WTC11 (cell line): Measurements from ENCODE around the gene NPIPB8.
"Not testable (repeated sequence)": the region's sequence is repeated elsewhere in the genome, so short reads cannot be mapped to it uniquely, and the experiment has no call there.

Source experiments
- CREM ChIP-seq: sonication (generic); formaldehyde crosslinking; IDR thresholded peaks from 2 replicates; pipeline ENCODE4 v1.8.1; 2022; ENCODE audit warnings: mild to moderate bottlenecking, missing genetic modification reagents, moderate library complexity
- MYBL2 ChIP-seq: sonication (generic); formaldehyde crosslinking; IDR thresholded peaks from 2 replicates; pipeline ENCODE4 v1.8.1; 2023; ENCODE audit warnings: mild to moderate bottlenecking, moderate library complexity, missing genetic modification reagents
- ZNF416 ChIP-seq: fragments of 250-450 bp; sonication (Bioruptor Pico); IDR thresholded peaks from 2 replicates; pipeline ENCODE4 v1.9.0; 2021; ENCODE audit warnings: mild to moderate bottlenecking, inconsistent platforms
- TF ChIP-seq, protein P1 (sequence below): fragments of 200-600 bp; IDR thresholded peaks from 2 replicates; pipeline ENCODE4 v1.8.0; 2022; ENCODE audit warnings: antibody characterized with exemption
- TF ChIP-seq, protein P2 (sequence below): sonication (generic); formaldehyde crosslinking; IDR thresholded peaks from 2 replicates; pipeline ENCODE4 v1.8.1; 2023; ENCODE audit warnings: mild to moderate bottlenecking, missing genetic modification reagents, moderate library complexity
- TF ChIP-seq, protein P3 (sequence below): sonication (generic); formaldehyde crosslinking; IDR thresholded peaks from 2 replicates; pipeline ENCODE4 v1.8.0; 2022; ENCODE audit warnings: mild to moderate bottlenecking, missing genetic modification reagents
- TF ChIP-seq, protein P4 (sequence below): sonication (generic); formaldehyde crosslinking; IDR thresholded peaks from 2 replicates; pipeline ENCODE4 v1.8.0; 2023; ENCODE audit warnings: mild to moderate bottlenecking, missing genetic modification reagents

DNA sequence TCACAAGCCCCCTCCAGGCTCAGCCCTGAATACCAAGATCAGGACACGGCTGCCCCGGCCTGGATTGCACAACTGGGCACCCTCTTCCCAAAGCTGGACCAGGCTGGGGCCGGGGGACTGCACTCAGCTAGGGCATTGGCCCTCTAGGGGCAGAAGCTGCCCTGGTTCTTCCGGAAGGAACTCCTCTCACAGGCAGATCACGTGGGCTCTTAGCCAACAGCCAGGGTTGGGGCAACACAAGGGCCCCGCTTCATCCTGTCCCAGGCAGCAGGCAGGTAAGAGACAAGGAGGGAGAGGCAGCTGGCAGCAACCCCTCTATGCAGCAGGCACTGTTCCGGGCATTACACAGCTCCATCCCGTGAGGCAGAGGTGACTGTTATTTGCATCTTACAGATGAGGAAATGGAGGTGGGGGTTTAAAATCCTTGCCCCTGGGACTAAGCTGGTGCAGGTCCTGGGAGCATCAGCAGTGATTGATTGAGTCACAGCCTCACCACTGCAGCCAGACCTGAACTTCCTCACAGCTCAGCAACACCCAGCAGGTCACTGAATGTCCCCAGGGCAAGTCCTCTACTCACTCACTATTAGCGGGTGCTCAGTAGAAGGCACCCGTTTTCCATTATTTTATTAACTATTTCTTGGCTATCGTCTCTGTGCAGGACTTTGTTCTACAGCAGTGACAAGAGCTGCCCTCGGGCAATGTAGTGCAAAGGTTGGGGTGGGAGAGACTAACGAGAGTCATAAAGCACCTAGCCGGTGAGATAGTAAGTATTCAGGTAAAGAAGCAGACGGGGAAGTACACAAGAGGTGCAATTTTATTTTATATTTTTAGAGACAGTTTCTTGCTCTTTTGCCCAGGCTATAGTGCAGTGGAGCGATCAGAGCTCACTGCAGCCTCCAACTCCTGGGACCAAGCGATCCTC is 25.2 kb upstream of the NPIPB8 start:
- TF ChIP-seq, protein P1, sequence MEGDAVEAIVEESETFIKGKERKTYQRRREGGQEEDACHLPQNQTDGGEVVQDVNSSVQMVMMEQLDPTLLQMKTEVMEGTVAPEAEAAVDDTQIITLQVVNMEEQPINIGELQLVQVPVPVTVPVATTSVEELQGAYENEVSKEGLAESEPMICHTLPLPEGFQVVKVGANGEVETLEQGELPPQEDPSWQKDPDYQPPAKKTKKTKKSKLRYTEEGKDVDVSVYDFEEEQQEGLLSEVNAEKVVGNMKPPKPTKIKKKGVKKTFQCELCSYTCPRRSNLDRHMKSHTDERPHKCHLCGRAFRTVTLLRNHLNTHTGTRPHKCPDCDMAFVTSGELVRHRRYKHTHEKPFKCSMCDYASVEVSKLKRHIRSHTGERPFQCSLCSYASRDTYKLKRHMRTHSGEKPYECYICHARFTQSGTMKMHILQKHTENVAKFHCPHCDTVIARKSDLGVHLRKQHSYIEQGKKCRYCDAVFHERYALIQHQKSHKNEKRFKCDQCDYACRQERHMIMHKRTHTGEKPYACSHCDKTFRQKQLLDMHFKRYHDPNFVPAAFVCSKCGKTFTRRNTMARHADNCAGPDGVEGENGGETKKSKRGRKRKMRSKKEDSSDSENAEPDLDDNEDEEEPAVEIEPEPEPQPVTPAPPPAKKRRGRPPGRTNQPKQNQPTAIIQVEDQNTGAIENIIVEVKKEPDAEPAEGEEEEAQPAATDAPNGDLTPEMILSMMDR: not testable (repeated sequence)
- TF ChIP-seq, protein P2, sequence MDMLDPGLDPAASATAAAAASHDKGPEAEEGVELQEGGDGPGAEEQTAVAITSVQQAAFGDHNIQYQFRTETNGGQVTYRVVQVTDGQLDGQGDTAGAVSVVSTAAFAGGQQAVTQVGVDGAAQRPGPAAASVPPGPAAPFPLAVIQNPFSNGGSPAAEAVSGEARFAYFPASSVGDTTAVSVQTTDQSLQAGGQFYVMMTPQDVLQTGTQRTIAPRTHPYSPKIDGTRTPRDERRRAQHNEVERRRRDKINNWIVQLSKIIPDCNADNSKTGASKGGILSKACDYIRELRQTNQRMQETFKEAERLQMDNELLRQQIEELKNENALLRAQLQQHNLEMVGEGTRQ (CRISPR knock-in tag): not testable (repeated sequence)
- TF ChIP-seq, protein P3, sequence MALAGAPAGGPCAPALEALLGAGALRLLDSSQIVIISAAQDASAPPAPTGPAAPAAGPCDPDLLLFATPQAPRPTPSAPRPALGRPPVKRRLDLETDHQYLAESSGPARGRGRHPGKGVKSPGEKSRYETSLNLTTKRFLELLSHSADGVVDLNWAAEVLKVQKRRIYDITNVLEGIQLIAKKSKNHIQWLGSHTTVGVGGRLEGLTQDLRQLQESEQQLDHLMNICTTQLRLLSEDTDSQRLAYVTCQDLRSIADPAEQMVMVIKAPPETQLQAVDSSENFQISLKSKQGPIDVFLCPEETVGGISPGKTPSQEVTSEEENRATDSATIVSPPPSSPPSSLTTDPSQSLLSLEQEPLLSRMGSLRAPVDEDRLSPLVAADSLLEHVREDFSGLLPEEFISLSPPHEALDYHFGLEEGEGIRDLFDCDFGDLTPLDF (CRISPR knock-in tag): not testable (repeated sequence)
- not testable (repeated sequence) for TF ChIP-seq MYBL2 (CRISPR knock-in tag); CREM; ZNF416 (CRISPR knock-in tag)
- TF ChIP-seq, protein P4, sequence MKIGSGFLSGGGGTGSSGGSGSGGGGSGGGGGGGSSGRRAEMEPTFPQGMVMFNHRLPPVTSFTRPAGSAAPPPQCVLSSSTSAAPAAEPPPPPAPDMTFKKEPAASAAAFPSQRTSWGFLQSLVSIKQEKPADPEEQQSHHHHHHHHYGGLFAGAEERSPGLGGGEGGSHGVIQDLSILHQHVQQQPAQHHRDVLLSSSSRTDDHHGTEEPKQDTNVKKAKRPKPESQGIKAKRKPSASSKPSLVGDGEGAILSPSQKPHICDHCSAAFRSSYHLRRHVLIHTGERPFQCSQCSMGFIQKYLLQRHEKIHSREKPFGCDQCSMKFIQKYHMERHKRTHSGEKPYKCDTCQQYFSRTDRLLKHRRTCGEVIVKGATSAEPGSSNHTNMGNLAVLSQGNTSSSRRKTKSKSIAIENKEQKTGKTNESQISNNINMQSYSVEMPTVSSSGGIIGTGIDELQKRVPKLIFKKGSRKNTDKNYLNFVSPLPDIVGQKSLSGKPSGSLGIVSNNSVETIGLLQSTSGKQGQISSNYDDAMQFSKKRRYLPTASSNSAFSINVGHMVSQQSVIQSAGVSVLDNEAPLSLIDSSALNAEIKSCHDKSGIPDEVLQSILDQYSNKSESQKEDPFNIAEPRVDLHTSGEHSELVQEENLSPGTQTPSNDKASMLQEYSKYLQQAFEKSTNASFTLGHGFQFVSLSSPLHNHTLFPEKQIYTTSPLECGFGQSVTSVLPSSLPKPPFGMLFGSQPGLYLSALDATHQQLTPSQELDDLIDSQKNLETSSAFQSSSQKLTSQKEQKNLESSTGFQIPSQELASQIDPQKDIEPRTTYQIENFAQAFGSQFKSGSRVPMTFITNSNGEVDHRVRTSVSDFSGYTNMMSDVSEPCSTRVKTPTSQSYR (CRISPR knock-in tag): not testable (repeated sequence)
